ENCODE data around the gene C5orf63.

Gene C5orf63

DNA sequence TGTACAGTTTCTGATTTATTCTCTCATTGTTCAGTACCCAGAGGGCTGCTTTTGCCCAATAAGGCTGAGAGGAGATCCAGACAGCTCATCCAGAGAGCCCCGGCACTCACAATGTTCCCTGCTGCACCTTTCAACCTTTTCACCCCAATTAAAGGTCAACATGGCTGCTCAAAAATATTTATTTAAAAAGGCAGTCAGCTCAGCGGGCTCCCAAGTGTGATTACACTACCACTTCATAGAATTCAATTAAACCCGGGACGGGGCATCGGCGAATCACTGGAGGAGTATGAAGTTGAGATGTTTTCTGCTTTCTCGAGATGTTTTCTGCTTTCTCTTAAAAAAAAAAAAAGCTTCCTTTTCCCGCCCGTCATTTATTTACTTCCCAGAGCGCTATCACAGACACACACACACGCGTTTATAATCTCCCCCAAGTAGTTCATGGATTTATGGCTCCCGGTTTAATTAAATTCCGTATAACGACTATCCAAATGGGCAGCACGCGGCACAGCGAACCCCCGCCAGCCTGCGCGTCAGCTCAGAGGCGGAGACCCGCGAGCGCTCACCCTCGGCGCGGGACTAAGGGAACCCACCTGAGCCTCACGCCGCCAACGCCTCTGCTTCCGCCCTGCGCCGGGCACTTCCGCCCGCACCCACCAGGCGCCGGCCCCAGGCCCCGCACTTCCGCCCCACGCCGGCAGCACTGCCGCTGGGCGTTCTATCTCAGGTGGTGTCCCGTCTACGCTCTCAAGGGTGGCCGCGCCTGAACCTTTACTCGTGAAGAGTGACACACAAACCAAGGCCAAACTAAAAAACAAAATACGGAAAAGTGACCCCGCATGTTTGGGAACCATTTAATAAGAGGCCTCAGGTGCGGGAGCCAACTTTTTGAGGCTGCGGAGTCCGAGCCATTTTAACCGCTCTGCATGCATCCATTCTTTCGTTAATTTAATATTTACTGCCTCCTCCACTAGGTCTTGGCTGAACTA lies at the start of gene C5orf63:
Gene C5orf63 (minus strand): TSS at position 642 of the 986 bp plus-strand sequence. CDS start 14,507 bp downstream, outside the sequence.
- no peak for DNase-seq

- no peak for DNase-seq
Measured at GRCh38 chr5:127112347-127112864, 39.1 kb upstream of the C5orf63 start.

DNA sequence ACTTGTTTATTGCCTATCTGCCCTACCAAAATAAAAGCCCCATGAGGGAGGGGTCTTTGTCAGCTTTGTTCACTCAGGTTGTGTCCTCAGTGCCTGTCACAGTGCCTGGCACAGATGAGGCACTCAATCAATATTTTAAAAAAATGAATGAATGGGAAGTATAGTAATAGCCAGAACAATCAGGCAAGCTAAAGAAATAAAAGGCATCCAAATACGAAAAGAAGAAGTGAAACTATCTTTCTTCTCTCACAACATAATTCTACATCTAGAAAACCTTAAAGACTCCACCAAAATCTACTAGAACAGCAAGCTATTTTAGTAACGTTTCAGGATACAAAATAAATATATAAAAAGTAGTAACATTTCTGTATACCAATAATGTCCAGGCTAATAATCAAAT lies 37.8 kb upstream of the C5orf63 start:
- DNase-seq = no peak

DNA sequence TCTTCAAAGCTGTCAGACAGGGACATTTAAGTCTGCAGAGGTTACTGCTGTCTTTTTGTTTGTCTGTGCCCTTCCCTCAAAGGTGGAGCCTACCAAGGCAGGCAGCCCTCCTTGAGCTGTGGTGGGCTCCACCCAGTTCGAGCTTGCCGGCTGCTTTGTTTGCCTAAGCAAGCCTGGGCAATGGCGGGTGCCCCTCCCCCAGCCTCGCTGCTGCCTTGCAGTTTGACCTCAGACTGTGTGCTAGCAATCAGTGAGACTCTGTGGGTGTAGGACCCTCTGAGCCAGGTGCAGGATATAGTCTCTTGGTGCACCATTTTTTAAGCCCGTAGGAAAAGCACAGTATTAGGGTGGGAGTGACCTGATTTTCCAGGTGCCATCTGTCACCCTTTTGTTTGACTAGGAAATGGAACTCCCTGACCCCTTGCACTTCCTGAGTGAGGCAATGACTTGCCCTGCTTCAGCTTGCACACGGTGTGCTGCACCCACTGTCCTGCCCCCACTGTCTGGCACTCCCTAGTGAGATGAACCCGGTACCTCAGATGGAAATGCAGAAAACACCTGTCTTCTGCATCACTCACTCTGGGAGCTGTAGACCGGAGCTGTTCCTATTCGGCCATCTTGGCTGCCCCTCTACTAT lies 35.4 kb upstream of the C5orf63 start:
- DNase-seq = peak; percentile 25

GRCh38 chr5:127101935-127102334 lies 28.6 kb upstream of the C5orf63 start:
- no peak for DNase-seq

DNA sequence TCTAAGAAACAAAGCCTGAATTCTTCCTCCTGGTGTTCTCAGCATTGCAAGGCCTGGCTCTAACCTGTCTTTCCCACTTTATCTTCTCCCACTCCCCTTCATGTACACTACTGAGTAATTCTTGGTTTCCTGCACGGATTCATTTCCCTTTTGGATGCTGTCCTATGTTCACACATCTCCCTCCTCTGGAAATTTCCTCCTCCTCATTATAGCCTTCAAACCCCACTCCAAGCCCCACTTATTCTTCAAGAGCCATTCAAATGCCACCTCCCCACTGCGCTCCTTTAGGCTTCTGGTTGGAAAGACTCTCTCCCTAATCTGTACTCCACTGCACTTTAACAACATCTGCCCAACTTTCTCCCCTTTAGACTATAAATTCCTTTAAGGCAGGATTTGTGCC lies 28.2 kb upstream of the C5orf63 start:
- no peak for DNase-seq

DNA sequence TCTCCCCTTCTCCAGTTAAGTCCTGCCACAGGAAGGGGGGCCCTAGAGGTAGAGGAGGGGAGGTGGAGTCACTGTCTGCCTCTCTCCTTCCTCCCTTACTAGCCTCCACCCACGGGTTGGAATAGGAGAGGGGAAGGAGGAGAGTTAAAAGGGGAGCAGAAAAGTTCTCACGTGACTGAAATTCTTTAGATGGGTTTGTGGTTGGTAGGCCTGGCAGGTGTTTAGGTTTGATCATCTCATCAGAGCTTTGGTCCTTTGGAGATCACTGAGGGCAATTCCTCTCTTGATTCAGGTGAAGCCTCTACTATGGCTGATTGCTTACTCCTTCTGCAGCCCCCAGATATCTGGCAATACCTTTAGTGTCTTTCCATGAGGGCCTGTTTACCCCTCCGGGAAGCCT lies 24.9 kb upstream of the C5orf63 start:
- no peak for DNase-seq

DNA sequence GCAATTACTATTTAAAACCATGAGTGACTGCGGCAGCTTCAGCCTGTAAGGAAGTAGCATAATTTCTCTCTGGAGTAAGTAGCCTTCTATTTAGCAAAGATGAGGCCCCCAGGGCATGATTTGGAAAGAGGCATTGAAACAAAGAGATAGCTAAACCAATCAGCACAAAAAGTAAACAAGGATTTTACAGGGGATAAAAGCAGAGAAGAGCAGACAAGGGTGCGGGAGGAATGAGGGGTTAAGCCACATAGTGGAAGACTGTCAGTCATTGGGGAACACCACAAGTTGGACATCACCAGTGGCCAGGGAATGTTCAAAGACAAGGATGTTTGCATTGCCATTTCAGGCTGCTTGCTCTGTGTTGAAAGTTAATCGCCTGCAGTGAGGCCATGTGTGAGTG lies 24.0 kb upstream of the C5orf63 start:
- DNase-seq = no peak

GRCh38 chr5:127096328-127096993 lies 23.2 kb upstream of the C5orf63 start:
- DNase-seq = no peak

DNA sequence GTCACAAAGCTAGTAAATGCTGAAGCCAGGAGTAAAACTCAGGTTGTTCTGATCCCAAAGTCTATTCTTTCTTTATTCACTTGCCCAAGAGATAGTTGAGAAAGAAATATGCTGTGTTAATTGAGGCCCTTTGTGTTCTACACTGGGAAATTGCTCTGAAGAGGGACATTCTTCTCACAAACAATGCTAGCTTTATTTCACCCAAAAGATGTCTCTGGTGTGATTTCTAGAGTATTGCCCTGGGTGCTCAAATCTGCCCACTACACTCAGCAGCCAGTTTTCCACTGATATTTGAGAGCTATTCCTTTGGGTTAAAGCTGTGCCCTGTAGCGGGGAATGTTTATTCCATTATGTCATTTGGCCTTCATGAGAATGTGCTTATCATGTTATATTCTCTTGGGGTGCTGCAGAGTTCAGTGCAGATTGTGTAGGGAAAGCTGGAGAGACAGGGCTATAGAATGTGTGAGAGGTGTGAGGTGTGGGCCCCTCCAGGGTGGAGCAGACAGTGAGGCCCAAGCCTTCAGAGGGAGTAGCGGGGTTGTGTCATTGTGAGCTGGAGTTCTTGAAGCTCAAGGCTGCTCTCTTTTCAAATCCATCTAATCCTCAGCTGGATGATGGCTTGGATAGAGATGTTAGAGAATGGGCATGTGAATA lies 21.0 kb upstream of the C5orf63 start:
- no peak for DNase-seq

DNA sequence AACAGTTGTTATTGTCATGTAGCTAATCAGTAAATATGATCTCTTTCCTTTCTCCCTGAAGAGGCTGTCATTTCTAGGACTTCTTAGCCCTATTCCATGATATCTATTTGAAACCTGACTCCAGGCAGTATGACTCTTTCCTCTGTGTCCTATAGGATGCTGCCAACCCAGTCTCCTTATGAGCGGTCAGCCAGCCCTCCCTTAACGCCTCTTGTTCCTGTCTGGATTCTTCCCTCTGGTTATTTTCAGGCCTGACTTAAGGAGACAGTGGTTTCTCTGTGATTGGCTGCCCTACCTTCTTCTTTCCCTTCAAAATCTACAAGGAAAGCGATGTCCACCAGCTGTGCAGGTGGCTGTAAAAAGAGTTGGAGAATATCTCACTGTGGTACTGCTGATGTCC lies 19.4 kb upstream of the C5orf63 start:
- no peak for DNase-seq

- DNase-seq = no peak
Measured at GRCh38 chr5:127089191-127089590, 15.9 kb upstream of the C5orf63 start.

GRCh38 chr5:127088251-127088650 lies 14.9 kb upstream of the C5orf63 start:
- no peak for DNase-seq

GRCh38 chr5:127086589-127086988 lies 13.3 kb upstream of the C5orf63 start:
- DNase-seq = no peak

DNA sequence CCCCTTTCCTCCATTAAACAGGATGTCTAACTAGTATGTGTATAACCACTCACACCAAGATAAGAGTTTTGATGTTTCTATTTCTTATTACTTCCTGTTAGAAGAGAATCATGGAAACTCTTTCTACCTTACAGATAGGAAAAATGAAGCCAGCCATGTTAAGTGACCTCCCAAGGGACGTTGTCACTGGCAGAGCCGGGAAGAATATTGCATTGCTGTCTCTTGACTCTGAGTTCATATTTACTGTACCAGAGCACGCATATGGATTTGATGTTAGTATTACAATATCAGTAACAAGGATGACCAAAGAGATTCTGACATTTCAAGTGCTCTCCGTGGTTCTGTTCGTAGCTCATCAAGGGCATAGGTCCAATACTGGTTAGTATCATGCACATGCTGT lies 12.5 kb upstream of the C5orf63 start:
- DNase-seq = no peak

DNA sequence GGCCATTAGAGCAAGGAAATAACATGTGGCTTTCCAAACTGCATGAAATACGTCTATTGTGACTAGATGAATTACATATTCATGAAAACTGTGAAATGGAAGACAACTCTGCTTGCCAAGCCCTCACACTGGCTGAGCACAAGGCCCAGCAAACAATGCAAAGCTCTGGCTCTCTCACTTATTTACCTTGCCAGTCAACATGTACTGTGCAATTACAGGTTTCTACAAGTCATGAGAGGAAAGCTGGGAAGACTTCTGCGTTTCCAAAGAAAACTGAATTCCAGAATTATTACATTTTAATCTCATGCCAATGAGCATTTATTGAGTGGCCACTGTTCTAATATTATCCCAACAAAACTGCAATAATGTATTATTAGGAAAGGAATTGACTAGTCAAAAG lies 12.1 kb upstream of the C5orf63 start:
- no peak for DNase-seq

DNA sequence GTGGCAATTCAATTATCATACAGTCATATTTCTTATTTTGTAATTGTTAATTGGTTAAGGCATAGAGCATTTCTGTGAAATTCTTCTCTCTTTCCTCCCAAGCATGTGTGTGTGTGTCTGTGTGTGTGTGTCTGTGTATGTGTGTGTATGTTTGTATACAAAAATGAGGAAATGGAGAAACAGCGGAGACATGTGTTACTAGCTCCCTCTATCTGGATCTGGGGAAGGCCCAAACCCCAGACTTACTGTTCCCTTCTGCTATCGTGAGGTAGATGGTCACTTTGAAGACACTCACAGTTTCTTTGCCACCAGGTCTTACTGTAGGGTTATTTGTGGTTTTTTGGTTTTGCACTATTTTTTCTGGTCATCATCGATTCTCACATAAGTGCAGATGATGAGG lies 11.4 kb upstream of the C5orf63 start:
- DNase-seq = no peak

DNA sequence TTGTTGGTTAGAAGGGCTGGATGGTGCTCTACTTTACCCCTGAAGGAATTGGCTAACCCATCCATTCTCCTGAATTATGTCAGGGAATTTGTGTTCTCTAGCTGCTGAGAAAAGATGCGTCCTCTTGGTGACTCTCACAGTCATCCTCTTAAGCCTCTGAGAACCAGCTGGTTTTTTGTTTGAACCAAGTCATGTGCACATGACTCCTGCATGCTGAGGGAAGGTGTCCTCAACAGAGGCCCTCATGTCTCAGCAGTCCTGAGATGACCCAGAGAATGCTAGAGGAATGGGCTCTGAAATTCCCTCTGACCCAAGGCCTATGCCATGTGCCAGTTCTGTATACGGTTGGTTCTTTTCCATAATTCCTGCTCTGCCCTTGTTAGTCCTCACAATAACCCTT lies 10.4 kb upstream of the C5orf63 start:
- no peak for DNase-seq

- no peak for DNase-seq
Measured at GRCh38 chr5:127079994-127080491, 6.7 kb upstream of the C5orf63 start.

DNA sequence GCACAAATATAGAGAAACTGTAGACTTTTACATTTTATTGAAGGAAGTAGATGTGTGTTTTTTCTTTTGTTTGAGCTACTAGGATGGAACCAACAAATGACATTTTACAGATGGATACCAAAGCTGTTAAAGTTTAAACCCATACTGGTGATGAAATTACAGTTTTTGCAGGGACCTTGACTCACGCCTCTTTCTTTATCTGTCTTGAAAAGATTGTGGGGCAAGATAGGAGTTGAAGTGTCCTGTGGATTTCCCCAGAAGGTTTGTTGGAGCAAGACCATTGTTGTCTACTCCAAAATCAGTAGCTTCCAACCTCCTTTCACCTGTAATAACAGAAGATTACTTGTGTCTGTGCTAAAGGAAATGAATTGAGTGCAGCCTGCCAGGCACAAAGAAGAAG lies 4.1 kb upstream of the C5orf63 start:
- DNase-seq = no peak

DNA sequence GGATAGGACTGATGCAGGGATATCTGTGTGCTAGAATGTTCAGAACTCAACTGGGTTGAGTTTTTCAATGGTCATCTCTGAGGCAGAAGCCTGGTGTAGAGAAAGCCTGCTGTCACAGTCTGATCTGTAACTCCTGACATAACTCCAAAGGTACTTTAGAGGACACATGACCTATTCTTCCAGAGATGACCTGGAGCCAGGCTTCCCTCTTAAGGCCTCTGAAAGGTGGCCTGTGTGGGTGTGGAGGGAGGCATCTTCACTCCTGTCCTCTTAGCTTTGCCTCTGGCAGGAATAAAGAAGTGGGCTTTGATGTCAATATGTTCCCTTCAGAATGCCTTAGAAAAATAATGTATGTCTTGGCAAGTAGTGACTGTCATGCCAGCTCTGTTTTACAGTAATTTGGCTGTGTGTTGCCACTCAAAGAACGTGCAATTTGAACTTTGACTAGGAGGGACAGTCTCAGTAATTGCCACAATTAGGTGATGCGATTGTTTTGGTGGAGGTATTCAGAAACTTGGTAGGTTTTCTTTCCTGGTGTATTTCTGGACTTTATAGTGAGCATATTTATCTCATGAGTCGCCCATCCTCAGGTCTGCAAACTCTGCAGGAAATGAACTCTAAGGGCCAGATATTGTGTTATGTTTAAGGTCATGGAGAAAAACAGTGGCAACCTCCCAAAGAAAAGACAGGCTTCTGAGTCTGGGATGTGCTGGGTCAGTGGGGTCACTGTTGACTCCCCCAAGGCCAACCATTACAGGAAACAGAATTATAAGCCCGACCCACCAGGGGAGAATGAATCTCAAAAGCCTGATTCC lies 3.2 kb upstream of the C5orf63 start:
- DNase-seq = no peak

- no peak for DNase-seq
Measured at GRCh38 chr5:127074466-127074865, 1.2 kb upstream of the C5orf63 start.
